GM21619 (cell line): ENCODE data around the gene COL5A1.

Experiments
- ATAC-seq: cut with Tn5 transposase; IDR thresholded peaks from one replicate; pipeline ENCODE4 v1.9.1; 2021; ENCODE audit not compliant: unreplicated experiment

COL5A1 gene

GRCh38 chr9:134886413-134886913 is 244.9 kb downstream of the COL5A1 start:
- no peak for ATAC-seq

- no peak for ATAC-seq
Observed at GRCh38 chr9:134887219-134887618, 245.6 kb downstream of the COL5A1 start.

GRCh38 chr9:134887686-134888602 is 246.3 kb downstream of the COL5A1 start:
- ATAC-seq: no peak

GRCh38 chr9:134888603-134889190 is 247.1 kb downstream of the COL5A1 start:
- ATAC-seq: no peak

GRCh38 chr9:134889386-134890154 is 248.0 kb downstream of the COL5A1 start:
- no peak for ATAC-seq

GRCh38 chr9:134890155-134890495 is 248.5 kb downstream of the COL5A1 start:
- no peak for ATAC-seq

GRCh38 chr9:134891053-134891452 is 249.4 kb downstream of the COL5A1 start:
- ATAC-seq: no peak

GRCh38 chr9:134891713-134892112 is 250.1 kb downstream of the COL5A1 start:
- no peak for ATAC-seq

GRCh38 chr9:134892221-134892620 is 250.6 kb downstream of the COL5A1 start:
- ATAC-seq: no peak

GRCh38 chr9:134892820-134893420 is 251.3 kb downstream of the COL5A1 start:
- ATAC-seq: no peak
